Measurements from ENCODE around the gene C3orf49. TPM values are rescaled to one million over a fixed set of nuclear protein-coding genes. Genes with fewer than 3 reads are reported as not detected.

Gene C3orf49
- total and polyA plus RNA-seq, 9 of the 15 experiments (the other 6 are each of a cell fraction or from before 2014, with no cell fraction given) = not detected

- Histone ChIP-seq H3K9ac (ENCODE audit: insufficient read depth in 1 of 2, low read depth in 2 of 2, low read length in 2 of 2) (no peak overlapping the region), H3K79me2 (ENCODE audit: control insufficient read depth, insufficient read depth, low read length) (peaks cover 66% of the 10 kb centered on the region), H4K20me1 (replicated peaks; ENCODE audit: control insufficient read depth, insufficient read depth, low read length) (peaks cover 8% of the 10 kb centered on the region; the same call in 1 of the 2 replicates), H3K9me3 (replicated peaks; ENCODE audit: control insufficient read depth, insufficient read depth, low read depth, low read length) (no peaks in the 10 kb centered on the region), H3K4me1 (replicated peaks in 1 of 2; ENCODE audit: control insufficient read depth in 2 of 2, insufficient read depth in 2 of 2, low read length in 2 of 2) (no peaks in the 10 kb centered on the region), H3K36me3 (ENCODE audit: control insufficient read depth, insufficient read depth, low read length) (no peaks in the 10 kb centered on the region), H3K27ac (ENCODE audit: extremely low read depth, low read depth, low read length) (no peak overlapping the region), H3K27me3 (ENCODE audit: control insufficient read depth in 2 of 2, insufficient read depth in 2 of 2, low read length in 2 of 2) (no peaks in the 10 kb centered on the region), H3K9me1 (ENCODE audit: control insufficient read depth, insufficient read depth, low read length) (no peaks in the 10 kb centered on the region), H3K4me2 (ENCODE audit: insufficient read depth, low read length) (no peak overlapping the region), H2AFZ (ENCODE audit: low read depth, low read length) (no peak overlapping the region), H3K4me3 (no peak overlapping the region)
- FAIRE-seq (no peak), ATAC-seq (no peak), DNase-seq (ENCODE audit: extremely low read depth in 1 of 4, low spot score in 3 of 4) (no peak)
- 85% methylated on average over 1 of the region's 2 CpGs for WGBS (ENCODE audit: insufficient coverage, low coverage, missing lambda C conversion rate)
- ChIA-PET POLR2A (interaction anchor here (1.1 to 1.5 kb wide), 2 partner anchors 10 to 15 kb away, joined by 3 read pairs; no protein-coding TSS in a partner anchor), CTCF (ENCODE audit: low intra/inter-chr PET ratio) (no interaction called here)
- TF ChIP-seq JUND (IDR thresholded peaks at IDR 0.05; ENCODE audit: borderline replicate concordance, low read depth, low read length) = no peak
- TF ChIP-seq JUND (tag; IDR thresholded peaks at IDR 0.05; ENCODE audit: borderline replicate concordance, low read depth, low read length) = no peak
- TF ChIP-seq, protein P1, sequence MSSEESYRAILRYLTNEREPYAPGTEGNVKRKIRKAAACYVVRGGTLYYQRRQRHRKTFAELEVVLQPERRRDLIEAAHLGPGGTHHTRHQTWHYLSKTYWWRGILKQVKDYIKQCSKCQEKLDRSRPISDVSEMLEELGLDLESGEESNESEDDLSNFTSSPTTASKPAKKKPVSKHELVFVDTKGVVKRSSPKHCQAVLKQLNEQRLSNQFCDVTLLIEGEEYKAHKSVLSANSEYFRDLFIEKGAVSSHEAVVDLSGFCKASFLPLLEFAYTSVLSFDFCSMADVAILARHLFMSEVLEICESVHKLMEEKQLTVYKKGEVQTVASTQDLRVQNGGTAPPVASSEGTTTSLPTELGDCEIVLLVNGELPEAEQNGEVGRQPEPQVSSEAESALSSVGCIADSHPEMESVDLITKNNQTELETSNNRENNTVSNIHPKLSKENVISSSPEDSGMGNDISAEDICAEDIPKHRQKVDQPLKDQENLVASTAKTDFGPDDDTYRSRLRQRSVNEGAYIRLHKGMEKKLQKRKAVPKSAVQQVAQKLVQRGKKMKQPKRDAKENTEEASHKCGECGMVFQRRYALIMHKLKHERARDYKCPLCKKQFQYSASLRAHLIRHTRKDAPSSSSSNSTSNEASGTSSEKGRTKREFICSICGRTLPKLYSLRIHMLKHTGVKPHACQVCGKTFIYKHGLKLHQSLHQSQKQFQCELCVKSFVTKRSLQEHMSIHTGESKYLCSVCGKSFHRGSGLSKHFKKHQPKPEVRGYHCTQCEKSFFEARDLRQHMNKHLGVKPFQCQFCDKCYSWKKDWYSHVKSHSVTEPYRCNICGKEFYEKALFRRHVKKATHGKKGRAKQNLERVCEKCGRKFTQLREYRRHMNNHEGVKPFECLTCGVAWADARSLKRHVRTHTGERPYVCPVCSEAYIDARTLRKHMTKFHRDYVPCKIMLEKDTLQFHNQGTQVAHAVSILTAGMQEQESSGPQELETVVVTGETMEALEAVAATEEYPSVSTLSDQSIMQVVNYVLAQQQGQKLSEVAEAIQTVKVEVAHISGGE (CRISPR knock-in tag; IDR thresholded peaks at IDR 0.05) = 0 out of 6 replicates have a peak, but pooled peaks of 1 of the 3 experiments have one; percentile 12
- intact Hi-C loops (cut with micrococcal nuclease) = no loop called here
- BruUV-seq (replicated peaks) = no TSS peak
- in situ Hi-C loops (cut with MboI) = no loop called here
These were observed 56.4 kb downstream of the C3orf49 start for GRCh38 chr3:63875510-63875909.

Data from K562 (cell line).